GM04504 (cell line): ENCODE data around the gene RAB9A.
"Not testable (repeated sequence)": the region's sequence is repeated elsewhere in the genome, so short reads cannot be mapped to it uniquely, and the experiment has no call there.

Experiments
- DNase-seq: peaks from one replicate; pipeline ENCODE4 v3.0.0-alpha.2; 2012; ENCODE audit warnings: low read depth

The RAB9A gene

DNA sequence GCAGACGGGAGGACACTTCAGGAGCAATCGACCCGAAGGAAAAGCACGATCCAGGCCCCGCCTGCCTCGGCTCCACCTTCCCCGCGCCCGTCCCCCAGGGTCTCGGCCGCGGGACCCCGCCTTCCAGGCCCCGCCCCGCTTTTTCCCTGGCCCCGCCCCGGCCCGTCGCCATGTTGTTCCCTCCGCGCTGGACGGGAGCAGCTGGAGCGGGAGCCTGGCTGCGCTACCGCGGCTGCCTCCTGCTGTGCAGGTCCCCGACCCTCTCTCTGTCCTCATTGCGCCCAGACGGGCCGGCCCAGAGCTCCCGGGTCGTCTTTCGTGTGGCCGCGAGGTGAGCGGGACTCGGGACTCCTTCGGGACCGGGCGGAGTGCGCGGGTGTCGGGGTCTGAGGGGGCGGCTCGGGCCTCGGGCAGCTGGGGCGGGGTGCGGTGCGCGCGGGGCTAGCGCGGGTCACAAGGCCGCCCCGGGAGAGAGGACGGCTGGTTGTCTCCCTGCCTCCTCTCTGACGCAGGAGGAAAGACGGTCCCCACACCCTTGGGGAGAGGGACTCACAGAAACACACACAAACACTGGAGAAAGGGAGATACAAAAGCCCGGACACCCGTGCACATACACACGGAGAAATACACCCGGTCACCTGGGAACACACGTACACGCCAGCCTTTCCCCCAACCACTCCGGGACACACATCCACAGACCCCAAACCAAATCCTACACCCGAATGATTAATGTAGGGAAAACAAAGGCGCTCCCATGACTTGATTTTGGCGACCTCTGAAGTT is at the start of gene RAB9A:
Gene RAB9A (plus strand): TSS at position 171 of the 783 bp plus-strand sequence. CDS start 19,619 bp downstream, outside the sequence.
- peak; percentile 61 for DNase-seq

GRCh38 chrX:13641684-13642083 is 47.2 kb upstream of the RAB9A start:
- not testable (repeated sequence) for DNase-seq

- no peak for DNase-seq
These were observed 43.3 kb upstream of the RAB9A start for GRCh38 chrX:13645464-13646153.

GRCh38 chrX:13646154-13646549 is 42.8 kb upstream of the RAB9A start:
- peak; percentile 53 for DNase-seq

- DNase-seq: no peak
These were observed 41.2 kb upstream of the RAB9A start for GRCh38 chrX:13647709-13648212.

GRCh38 chrX:13648336-13648735 is 40.6 kb upstream of the RAB9A start:
- not testable (repeated sequence) for DNase-seq

DNA sequence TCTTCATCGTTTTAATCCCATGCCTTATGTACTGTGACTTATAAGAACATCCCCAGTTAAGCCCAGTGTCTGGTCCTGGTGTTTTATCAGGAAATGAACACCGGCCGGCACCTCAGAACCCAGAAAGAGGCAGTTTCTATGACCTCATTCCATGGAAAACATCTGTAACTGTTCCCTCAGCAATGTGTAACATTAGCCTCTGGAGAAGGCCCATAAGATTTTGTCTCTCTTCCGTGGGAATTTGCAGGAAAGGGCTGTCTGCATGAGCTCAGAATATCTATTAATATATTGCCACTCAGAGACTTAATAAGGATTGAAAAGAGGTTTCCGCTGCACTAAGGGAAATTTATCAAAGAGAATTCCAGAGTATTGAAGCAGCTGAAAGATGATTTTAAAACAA is 39.1 kb upstream of the RAB9A start:
- DNase-seq: no peak

DNA sequence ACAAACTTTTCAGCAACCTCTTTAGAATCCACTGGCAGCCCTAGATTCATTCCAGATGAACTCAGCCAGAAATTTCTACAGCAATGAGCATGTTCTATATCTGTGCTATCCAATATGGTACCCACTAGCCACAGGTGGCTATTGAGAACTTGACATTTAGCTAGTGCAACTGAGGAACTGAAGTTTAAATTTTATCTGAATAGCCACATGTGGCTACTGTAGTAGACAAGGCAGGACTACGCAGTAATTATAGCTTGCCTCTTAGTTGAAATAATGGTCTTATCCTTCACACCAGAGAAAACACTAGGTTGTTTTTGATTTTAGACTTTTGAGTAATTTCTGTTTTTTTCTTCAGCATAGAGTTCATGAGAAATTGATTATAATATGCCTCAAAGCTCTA is 38.6 kb upstream of the RAB9A start:
- DNase-seq: no peak

- DNase-seq: no peak
These were observed 37.8 kb upstream of the RAB9A start for GRCh38 chrX:13651150-13651549.

DNA sequence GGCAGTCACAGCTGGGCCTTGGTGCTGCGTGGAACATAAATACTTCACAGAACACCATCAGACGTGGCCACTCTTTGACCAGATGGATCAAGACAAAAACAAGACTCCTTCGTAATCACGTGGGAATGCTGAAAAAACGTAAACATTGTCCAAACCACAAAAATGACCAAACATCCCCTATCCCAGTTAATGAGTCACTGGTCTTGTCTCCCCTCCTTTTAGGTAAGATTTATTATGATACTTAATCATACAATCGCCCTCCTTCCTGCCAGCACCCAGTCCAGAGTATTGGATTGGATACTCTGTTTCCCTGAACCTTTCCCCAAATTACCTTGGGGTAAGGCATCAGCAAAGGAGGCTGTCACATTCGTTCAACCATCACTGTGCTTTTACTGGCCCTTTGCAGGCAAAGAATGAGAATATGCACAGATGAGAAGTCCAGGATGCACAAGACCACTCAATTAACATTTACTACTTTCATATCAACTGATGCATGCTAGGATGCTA is 36.6 kb upstream of the RAB9A start:
- DNase-seq: peak; percentile 89

DNA sequence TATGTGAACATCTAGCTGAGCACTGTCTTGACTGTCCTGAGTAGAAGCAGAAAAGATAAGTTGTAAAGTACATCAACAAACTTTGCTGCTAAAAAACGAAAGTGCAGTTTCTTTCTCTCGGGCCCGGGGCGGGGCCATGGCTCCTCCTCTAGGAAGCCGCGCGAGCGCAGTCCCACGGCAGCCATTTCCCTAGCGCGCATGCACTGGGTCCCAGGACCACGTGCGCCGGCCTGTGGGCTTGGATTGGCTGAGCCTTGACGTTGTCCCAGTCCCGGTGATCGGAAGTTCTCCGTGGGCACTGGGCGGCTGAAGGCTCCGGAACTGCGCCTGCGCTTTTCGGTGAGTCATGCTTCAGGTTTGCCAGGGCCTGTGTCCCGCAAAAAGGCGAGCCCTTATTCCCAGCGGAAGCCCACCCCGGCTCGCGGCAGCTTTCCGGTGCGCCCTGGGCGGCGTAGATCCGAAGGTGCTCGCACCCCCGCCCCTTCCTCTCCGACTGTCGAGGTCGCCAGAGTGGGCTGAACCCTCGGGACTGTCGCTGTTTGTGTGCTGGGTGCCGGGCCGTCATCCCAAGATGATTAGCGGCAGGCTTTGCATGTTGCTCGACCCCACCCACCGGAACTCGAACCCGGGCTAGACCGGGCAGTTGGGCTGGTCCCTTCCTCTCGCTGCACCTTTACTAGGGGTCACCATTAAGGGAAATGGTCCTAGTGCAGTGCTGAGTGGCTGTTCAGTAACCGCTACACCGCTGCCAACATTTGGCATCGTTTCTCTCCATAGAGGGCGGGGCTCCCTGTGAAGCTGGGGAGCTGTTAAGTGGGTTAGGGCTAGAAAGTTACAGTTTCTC is 35.9 kb upstream of the RAB9A start, which contains the start of gene TCEANC:
Gene TCEANC (plus strand): TSS at position 292 of the 844 bp plus-strand sequence. CDS start 9,368 bp downstream, outside the sequence.
- DNase-seq: peak; percentile 98

- no peak for DNase-seq
These were observed 34.8 kb upstream of the RAB9A start for GRCh38 chrX:13654116-13654515.

DNA sequence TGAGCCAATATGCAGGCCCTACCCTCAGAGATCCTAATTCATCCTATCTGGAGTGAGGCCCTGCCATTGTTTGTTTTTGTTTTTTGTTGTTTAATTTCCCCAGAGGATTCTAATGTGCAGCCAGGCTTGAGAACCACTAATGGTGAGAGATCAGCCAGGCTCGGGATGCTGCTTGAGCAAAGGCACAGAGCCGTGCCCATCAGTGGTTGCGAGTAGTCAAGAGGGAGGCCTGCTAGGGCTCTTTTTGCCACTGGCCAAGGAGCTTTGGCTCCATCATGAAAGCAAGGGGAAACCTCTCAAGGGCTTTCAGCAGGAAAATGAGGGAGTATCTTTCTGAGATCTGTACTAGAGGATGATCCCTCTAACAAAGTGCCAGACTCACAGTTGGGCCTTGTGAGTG is 33.3 kb upstream of the RAB9A start:
- no peak for DNase-seq

DNA sequence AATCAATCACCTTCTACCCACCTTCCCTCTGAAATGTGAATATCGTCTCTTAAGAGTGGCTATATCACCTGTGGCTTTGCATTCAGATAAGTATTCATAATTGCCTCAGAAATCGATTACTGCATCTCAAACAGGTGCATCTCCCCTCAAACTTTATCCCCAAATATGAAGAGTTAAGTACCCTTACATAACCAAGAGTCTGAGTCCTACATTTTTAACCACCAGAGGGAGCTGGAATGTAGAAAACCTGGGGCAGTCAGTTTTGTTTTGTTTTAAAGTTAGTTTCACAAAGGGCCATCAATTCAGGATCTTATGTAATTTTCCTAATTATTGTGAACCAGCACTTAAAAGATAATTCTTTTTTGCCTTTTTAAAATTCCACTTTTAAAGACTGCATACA is 30.3 kb upstream of the RAB9A start:
- DNase-seq: no peak

DNA sequence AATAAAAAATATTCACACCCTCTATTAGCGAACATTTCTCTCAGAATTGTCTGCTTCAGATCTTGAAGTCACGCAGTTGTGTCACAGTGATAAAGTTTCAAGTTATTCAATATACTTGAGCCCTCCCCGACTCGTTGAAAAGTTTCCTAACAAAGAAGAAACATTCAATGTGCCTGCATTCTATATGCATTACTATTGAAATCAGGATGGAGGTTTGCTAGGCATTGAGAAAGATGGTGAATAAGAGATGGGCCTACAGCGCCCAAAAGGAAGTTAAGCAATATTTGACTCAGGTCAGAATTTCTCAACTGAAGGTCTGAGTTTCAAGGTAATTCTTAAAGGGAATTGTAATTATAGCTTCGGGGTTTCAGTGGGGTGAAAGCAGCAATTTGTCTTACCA is 29.9 kb upstream of the RAB9A start:
- no peak for DNase-seq

- DNase-seq: no peak
These were observed 27.1 kb upstream of the RAB9A start for GRCh38 chrX:13661735-13662288.

- peak; percentile 91 for DNase-seq
These were observed 26.6 kb upstream of the RAB9A start for GRCh38 chrX:13662355-13662791.

GRCh38 chrX:13664020-13664419 is 24.9 kb upstream of the RAB9A start:
- DNase-seq: no peak

- no peak for DNase-seq
These were observed 22.1 kb upstream of the RAB9A start for GRCh38 chrX:13666836-13667235.

DNA sequence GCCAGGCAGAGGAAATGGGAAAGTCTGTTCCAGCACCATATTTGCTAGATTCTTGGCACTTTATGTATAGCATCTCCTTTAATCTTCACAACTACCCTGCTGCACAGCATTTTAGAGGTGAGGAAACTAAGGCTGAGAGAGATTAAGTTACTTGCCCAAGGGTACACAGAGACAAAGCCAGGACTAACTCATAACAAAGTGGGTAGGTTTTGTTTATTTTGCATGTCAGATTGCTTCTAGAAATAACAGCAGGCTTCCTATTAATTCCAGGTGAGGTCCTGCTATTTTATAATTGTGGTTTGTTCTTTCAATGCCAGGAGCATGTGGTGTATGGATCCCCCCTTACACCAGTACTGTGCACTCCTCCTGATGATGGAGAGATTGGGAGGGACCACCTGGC is 21.0 kb upstream of the RAB9A start:
- no peak for DNase-seq

- DNase-seq: peak; percentile 95
These were observed 19.6 kb upstream of the RAB9A start for GRCh38 chrX:13669246-13669737.
